K562 (cell line): ENCODE data around the gene S1PR1. TPM values are rescaled to one million over a fixed set of nuclear protein-coding genes. Genes with fewer than 3 reads are reported as not detected.

Source experiments
- BHLHE40 ChIP-seq: IDR thresholded peaks from 2 replicates; pipeline ENCODE4 v1.6.1; 2011; ENCODE audit warnings: low read length, improper control_type of control experiment
- ELF1 ChIP-seq: fragments of 200-800 bp; sonication (Bioruptor generic); IDR thresholded peaks from 2 replicates; pipeline ENCODE4 v1.6.1; 2016; ENCODE audit warnings: missing genetic modification characterization, missing compliant biosample characterization
- ETS1 ChIP-seq: conservative IDR thresholded peaks from 2 replicates; pipeline ENCODE4 v1.6.1; 2011; ENCODE audit warnings: low read depth, mild to moderate bottlenecking, low read length; ENCODE audit not compliant: control insufficient read depth
- HDAC1 ChIP-seq, 2 experiments: fragments of 450-650 bp; IDR thresholded peaks; 2 replicates each; pipeline ENCODE4 v1.6.1; 2016 to 2017; ENCODE audit warnings: inconsistent platforms in 1 of 2, mild to moderate bottlenecking in 1 of 2, moderate library complexity in 1 of 2
- KLF16 ChIP-seq: IDR thresholded peaks from 2 replicates; pipeline ENCODE4 v1.6.1; 2016; ENCODE audit warnings: antibody characterized with exemption
- NR1H2 ChIP-seq: sonication (generic); formaldehyde crosslinking; IDR thresholded peaks from 2 replicates; pipeline ENCODE4 v1.4.0; 2020; ENCODE audit warnings: mild to moderate bottlenecking, missing genetic modification reagents
- POLR2AphosphoS5 ChIP-seq: IDR thresholded peaks from 2 replicates; pipeline ENCODE4 v1.6.1; 2011; ENCODE audit warnings: mild to moderate bottlenecking, low read depth, low read length, moderate library complexity; ENCODE audit not compliant: control insufficient read depth, insufficient read depth
- TEAD4 ChIP-seq, 2 experiments: sonication (generic) in 1 of 2; formaldehyde crosslinking in 1 of 2; IDR thresholded peaks; 2 replicates each; pipeline versions ENCODE4 v1.6.1 to v1.8.0; 2012 to 2022; ENCODE audit warnings: borderline replicate concordance in 1 of 2, inconsistent platforms in 1 of 2, low read length in 1 of 2, mild to moderate bottlenecking in 1 of 2, missing genetic modification reagents in 1 of 2
- ZNF407 ChIP-seq: fragments of 450-650 bp; IDR thresholded peaks from 2 replicates; pipeline ENCODE4 v1.6.1; 2016; ENCODE audit warnings: low read depth
- ZNF507 ChIP-seq: conservative IDR thresholded peaks from 2 replicates; pipeline ENCODE4 v1.6.1; 2017; ENCODE audit warnings: missing genetic modification characterization, missing compliant biosample characterization
- polyA plus RNA-seq, 8 experiments: library from polyadenylated mRNA; depleted of rRNA in 4 of 8; stranded (reverse) in 5 of 8; unstranded in 3 of 8; fragments of >200 nt; fragmentation: Nextera tagmentation in 2 of 8; fragmentation: Illumina TruSeq in 1 of 8; extraction: Ambion mirVana in 2 of 8; extraction: Trizol in 1 of 8; gene quantifications; 2 replicates each; pipeline versions ENCODE4 v1.2.1 to v1.2.3, GENCODE V29; 2011 to 2014; ENCODE audit warnings: inconsistent platforms in 1 of 8, missing spikeins in 1 of 8
- total RNA-seq, 7 experiments: library from RNA; depleted of rRNA in 6 of 7; stranded (reverse); fragments of >200 nt in 6 of 7; fragmentation: Illumina TruSeq in 2 of 7; extraction: Trizol in 2 of 7; gene quantifications; 2 replicates each; pipeline versions ENCODE4 v1.2.1 to v1.2.3, GENCODE V29; 2011 to 2021; ENCODE audit warnings: low replicate concordance in 1 of 7
- TF ChIP-seq, protein P1 (sequence below): sonication (generic); formaldehyde crosslinking; IDR thresholded peaks from 2 replicates; pipeline ENCODE4 v1.9.0; 2022; ENCODE audit warnings: mild to moderate bottlenecking, missing genetic modification reagents
- TF ChIP-seq, protein P2 (sequence below), 3 experiments: fragments of 200-800 bp in 1 of 3; fragments of 250-450 bp in 1 of 3; fragments of 450-650 bp in 1 of 3; sonication (Bioruptor Pico) in 1 of 3; sonication (Bioruptor generic) in 1 of 3; formaldehyde crosslinking in 1 of 3; IDR thresholded peaks; 2 replicates each; pipeline versions ENCODE4 v1.6.1 to v1.8.0; 2016 to 2022; ENCODE audit warnings: mild to moderate bottlenecking in 2 of 3, missing genetic modification characterization in 2 of 3, missing compliant biosample characterization in 1 of 3, moderate library complexity in 1 of 3

S1PR1 gene
- total and polyA plus RNA-seq, 9 of the 15 experiments (the other 6 are each of a cell fraction or from before 2014, with no cell fraction given): 0.22 to 1.2 (median 0.43) TPM

DNA sequence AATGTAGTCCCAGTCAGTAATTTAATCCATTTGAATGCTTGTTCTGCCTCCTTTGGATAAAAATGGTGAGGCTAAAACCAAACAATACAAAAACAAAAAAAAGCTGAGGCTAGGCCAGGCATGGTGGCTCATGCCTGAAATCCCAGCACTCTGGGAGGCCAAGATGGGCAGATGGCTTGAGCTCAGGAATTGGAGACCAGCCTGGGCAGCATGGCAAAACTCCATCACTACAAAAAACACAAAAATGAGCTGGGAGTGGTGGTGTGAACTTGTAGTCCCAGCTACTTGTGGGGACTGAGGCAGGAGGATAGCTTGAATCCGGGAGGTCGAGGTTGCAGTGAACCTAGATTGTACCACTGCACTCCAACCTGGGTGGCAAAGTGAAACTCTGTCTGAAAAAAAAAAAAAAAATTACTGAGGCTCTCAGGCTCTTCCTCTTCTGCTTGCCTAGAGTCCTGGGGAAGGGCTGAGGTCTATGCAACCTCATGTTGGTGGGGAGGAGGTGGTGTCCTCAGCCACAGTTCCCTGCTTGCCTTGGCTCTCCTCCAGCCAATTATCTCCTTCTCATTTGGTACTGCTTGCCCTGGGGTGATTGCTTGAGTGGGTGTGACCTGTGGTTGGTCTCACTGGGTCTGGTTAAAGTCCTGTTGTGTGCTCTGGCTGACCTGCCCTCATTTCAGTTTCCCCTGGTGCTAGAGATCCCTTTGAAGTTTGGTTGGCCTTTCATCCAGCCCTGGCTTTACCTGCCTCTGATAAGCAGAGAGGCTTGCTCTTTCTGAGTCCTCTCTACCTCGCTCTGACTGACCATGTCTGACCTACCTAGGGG lies 20.9 kb downstream of the S1PR1 start (continued):
- TF ChIP-seq ZNF507 (tag): no peak
- peak; percentile 68; the same call in 1 of the 2 replicates for TF ChIP-seq POLR2AphosphoS5
- TF ChIP-seq, protein P1, sequence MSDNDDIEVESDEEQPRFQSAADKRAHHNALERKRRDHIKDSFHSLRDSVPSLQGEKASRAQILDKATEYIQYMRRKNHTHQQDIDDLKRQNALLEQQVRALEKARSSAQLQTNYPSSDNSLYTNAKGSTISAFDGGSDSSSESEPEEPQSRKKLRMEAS (CRISPR knock-in tag): peak; percentile 78
- TF ChIP-seq TEAD4 (IDR thresholded peaks at IDR 0.05; ENCODE audit: low read length): peak; percentile 77
- TF ChIP-seq TEAD4 (CRISPR knock-in tag; IDR thresholded peaks at IDR 0.05; ENCODE audit: borderline replicate concordance): no peak
- no peak for TF ChIP-seq ZNF407
- TF ChIP-seq, protein P2, sequence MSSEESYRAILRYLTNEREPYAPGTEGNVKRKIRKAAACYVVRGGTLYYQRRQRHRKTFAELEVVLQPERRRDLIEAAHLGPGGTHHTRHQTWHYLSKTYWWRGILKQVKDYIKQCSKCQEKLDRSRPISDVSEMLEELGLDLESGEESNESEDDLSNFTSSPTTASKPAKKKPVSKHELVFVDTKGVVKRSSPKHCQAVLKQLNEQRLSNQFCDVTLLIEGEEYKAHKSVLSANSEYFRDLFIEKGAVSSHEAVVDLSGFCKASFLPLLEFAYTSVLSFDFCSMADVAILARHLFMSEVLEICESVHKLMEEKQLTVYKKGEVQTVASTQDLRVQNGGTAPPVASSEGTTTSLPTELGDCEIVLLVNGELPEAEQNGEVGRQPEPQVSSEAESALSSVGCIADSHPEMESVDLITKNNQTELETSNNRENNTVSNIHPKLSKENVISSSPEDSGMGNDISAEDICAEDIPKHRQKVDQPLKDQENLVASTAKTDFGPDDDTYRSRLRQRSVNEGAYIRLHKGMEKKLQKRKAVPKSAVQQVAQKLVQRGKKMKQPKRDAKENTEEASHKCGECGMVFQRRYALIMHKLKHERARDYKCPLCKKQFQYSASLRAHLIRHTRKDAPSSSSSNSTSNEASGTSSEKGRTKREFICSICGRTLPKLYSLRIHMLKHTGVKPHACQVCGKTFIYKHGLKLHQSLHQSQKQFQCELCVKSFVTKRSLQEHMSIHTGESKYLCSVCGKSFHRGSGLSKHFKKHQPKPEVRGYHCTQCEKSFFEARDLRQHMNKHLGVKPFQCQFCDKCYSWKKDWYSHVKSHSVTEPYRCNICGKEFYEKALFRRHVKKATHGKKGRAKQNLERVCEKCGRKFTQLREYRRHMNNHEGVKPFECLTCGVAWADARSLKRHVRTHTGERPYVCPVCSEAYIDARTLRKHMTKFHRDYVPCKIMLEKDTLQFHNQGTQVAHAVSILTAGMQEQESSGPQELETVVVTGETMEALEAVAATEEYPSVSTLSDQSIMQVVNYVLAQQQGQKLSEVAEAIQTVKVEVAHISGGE (CRISPR knock-in tag; IDR thresholded peaks at IDR 0.05): peak in 1 of 3 experiments; percentile 76; a peak in 2 of 6 replicates
- TF ChIP-seq KLF16: peak; percentile 70
- TF ChIP-seq NR1H2 (CRISPR knock-in tag): no peak
- 0 out of 2 replicates have a peak, but pooled peaks have one; percentile 32 for TF ChIP-seq BHLHE40
- no peak for TF ChIP-seq ETS1
- TF ChIP-seq HDAC1 (IDR thresholded peaks at IDR 0.05): peak in 1 of 2 experiments; percentile 32; a peak in 1 of 4 replicates
- 0 out of 2 replicates have a peak, but pooled peaks have one; percentile 33 for TF ChIP-seq ELF1 (tag)
